ENCODE results near the gene GCDH.
"Not testable (repeated sequence)": the region's sequence is repeated elsewhere in the genome, so short reads cannot be mapped to it uniquely, and the experiment has no call there.

GCDH gene

DNA sequence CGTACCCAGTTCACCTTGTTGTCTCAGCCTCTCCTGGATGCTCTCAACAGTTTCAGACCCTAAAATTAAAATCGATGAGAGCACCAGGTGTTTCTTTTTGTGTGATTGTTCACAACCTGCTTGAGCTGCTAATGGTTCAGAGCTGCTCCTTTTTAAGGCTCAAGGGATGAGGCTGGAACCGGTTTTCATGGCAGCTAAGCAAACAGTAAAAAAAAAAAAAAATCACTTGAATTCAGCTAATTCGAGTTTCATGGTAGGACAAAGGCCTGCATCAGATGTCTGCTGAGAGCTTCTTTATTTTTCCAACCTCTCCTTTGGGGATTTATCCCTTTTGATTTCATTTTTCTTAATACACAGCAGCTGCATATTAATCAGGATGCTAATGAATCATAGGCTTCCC, 21.6 kb downstream of the GCDH start:
- no peak for DNase-seq

DNA sequence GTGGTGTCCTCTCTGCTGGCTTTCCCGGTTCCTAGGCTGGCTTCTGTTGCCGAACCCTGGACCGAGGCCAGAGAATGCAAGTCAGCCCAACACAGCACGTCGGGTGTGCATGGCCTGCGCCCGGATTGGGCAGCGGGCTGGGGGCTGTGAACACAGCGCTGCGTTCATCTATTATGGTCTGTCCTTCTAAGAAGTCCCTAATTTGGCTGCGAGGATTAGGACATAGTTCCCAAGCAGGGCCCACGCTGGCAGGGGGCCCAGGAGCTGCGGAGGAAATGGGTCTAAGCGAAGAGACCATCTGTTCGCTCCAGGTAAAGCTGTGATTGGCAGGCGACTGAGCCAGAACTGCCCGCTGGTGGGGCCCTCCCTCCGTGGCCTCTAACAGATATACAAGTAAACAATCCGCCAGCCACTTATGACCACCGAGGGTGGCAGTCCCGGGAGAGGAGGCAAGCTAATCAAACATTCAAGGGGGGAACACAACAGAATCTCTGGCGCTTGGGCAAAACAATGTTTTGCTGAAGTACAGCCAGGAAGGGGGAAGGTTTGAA, 22.1 kb downstream of the GCDH start:
- DNase-seq: no peak

DNA sequence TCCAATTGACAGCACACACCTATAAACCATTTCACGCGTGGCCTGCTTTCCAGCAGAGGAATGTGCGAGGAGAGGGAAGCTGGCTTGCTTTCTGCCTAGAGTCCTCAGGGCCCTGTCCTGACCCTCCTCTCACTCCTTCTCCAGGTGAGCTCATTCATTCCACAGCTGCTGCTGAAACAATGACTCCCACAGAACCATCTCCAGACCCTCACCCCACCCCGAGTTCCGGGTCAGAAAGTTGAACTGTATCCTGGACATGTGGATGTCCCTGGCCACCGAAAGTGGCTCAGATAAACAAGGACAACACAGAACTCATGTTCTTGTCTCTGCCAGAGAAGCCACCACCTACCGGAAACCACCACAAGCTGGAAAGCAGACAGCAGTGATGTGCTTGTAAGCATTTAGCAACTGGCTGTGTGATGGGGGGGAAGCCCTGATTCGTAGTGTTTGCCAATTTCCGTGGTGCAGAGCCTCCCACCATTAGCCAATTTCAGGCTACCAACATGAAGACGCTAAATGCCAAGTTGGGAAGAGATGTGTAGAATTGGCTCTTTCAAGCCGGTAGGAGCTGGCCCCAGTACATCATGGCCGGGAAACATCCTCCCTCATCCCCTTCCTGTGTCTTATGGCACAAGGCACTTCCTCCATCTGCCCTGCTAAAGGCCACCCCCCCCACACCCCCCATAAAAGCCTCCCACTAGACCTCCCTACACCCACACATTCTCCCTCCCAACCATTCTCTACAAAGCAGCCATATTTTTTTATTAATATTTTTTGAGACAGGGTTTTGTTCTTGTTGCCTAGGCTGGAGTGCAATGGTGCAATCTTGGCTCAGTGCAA, 23.1 kb downstream of the GCDH start:
- DNase-seq: peak; percentile 75

DNA sequence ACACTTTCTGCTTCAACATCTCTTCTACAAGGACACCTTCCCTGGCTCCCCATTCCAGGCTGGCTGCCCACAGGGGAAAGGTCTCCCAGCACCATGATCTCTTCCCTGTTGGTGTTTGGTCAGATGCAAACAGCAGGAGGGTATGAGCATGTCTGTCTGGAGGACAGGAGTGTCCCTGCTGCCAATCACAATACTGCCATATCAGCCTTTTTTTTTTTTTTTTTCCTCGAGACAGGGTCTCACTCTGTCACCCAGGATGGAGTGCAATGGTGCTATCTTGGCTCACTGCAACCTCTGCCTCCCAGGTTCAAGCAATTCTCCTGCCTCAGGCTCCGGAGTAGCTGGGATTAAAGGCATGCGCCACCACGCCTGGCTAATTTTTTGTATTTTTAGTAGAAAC, 24.9 kb downstream of the GCDH start:
- not testable (repeated sequence) for DNase-seq

DNA sequence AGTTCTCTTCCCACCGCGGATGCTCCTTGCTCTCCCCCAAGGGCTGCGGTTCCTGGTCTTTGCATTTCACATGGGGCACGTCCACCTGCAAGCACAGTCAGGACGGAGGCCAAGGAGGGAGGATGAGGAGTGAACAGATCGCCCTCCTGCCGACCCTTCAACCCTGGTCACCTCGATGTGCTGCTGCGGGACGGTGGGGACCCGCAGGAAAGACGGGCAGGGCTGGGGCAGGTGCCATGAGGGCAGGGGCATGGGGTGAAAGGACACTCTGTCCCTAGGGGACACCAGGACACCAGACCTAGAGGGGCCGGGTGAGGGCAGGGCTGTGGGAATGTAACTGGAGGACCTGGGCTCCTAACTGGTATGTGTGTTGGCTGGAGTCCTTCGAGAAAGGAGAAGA, 27.3 kb downstream of the GCDH start:
- no peak for DNase-seq

DNA sequence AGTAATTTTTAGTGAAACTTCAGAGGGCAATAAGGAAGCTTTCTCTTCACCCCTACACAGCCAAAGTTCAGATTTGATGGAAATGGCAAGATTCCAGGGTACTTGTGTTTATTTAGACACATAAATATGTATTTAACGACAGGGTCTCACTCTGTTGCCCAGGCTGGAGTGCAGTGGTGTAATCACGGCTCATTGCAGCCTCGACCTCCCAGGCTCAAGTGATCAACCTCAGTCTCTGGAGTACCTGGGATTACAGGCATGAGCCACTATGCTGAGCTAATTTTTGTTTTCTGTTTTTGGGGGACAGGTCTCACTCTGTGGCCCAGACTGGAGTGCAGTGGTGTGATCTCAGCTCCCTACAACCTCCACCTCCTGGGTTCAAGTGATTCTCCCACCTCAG, 30.1 kb downstream of the GCDH start:
- no peak for DNase-seq

DNA sequence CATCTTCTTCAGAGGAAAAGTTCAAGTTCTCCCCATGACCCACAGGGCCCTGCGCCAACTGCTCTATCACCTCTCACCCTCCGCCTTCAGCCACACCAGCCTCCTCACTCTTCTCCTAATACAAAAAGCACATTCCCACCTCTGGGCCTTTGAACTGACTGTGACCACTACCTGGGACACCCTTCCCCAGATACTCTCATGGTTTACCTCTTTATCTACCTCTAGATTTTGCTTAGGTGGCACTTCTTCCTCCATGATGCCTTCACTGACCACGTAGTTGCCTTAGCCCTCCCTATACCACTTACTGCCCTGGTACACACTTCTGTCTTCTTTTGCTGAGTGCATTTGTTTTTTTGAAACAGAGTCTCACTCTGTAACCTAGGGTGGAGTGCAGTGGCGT, 32.0 kb downstream of the GCDH start:
- DNase-seq: no peak

DNA sequence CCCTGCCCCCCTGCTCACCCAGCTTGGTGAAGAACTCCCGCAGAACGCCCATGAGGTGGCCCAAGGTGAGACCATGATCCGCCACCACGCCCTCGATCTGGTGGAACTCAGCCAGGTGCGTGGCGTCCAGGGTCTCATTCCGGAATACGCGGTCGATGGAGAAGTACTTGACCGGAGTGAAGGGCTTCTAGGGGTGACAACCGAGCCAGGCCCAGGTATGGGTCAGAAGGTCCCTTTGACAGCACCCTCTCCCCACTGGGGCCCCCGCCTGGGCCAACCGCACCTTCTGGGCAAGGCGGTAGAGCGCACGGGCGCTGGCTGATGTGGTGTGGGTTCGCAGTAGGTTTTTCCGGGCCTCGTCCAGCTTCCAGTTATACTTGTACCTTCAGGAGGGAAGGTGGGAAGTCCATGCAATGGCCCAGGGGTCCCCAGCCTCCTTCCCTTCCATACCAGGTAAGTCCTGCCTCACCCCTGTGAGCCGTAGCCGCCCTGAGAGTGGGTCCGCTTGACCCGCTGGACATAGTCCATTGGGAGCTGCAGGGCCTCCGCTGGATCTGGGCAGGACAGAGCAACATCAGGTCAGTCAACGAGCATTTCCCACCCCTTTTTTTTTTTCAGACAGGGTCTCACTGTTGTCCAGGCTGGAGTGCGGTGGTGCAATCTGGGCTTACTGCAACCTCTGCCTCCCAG, 33.8 kb downstream of the GCDH start:
- no peak for DNase-seq

DNA sequence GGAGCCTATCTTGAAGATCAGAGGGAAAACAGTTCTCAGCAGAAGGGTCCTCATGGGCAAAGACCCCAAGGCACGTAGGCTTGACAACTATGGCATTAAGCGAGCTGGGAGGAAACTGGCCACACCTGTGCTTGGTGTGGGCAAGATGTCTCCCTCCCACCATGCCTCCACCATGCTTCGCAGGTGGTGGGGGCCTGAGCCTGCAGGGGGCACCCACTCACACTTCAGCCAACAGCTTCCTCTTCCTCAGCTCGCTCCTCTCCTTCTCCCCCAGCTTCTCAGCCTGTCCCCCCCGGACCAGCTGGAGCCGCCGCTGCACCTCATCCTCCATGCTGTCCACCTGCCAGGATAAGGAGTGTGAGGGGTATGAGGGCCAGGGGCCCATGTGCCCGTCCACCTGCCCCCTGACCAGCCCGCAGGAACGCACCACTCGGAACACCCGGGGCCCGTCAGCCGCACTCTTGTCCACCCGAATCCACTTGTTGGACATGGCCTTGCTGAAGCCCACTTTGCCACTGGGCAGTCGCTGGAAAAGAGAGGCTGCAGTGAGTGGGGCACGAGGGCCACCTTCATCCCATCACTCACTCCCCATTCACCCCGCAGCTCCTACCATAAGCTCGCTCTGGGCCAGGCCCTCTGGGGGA, 39.2 kb downstream of the GCDH start:
- no peak for DNase-seq

DNA sequence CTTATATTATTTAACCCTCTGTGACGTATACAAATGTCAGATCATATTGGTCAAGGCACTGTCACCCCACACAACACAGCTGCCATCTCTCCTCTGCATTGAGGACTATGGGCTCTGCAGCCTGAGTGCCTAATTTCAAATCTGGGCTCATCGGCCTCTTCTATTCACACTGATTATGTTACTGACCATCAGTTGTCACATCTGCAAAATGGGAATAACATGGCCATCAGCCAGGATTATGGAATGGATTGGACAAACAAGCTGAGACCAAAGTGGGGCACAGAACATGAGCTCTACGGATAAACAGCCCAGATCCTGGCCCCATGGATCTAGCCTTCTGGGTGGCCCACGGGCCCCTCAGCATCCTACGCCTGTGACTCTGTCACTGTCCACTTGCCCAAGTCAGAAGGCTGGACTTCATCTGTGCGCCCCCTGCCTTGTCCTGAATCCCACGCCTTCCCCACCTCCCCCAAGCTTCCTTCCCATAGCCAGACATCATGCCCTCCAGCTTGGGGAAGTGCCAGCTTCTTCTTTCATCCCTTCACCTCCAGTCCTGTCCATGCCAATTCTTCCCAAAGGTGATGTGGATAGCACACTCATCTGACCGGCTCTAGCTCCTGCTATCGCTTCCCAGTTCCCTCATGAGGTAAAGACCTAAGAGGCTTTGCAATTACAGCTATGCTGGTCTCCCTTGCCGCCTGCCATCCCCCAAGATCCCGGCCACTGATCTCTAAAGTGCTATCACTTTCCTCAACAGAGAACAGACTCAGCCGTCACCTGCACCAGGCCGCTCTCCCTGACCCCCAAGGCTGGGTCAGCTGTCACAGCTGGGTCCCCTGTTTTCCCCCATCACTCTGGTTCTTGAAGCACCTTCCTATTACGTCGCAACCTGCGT, 41.7 kb downstream of the GCDH start:
- no peak for DNase-seq

DNA sequence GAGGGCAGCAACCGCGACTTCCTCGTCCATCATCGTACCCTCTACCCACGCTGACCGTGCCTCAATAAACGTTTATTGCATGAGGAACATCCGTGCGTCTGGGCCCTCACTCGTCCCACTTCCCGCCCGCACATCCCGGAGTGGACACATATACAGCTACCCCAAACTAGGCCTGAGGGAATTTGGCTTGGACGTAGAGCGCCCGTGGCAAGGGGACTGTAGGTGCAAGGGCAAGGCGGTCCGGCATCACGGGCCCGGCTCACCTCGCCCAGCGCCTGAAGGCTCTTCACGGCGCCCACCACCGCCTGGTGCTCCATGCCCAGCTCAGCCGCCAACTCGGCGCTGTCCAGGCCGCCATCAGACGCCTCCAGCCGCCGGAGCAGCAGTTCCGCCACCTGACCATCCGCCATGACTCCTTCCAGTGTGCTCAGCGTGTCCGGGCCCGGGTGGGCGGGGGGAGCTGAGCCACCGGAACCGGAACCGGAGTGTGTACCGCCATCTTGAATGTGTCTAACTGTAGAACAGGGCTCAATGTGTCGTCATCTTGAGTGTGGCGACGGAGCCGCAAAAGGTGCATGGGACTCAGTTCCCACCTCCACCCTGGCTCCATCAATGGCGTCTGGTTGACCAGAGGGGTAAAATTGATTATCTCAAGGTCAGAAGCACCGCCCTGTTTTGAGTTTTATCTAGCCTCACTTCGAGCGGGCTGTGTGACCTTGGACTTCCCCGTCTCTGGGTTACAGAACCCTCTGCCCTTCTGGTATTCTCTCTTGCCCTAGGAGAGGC, 42.5 kb downstream of the GCDH start, which contains the start of gene FARSA:
Gene FARSA, minus strand, starts transcription at position 425 of the 786 bp plus-strand sequence. Its CDS starts 15 bp downstream, at position 410.
- DNase-seq: peak; percentile 95

DNA sequence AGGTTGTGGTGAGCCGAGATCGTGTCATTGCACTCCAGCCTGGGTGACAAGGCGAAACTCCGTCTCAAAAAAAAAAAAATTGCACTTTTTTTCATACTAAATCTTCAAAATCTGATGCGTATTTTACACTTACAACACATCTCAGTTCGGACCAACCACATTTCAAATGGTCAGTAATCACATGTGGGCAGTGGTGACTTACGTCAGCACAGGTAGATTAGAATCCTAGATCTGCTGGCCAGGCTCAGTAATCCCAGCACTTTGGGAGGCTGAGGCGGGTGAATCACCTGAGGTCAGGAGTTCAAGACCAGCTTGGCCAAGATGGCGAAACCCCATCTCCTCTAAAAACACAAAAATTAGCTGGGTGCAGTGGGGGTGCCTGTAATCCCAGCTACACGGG, 44.1 kb downstream of the GCDH start:
- DNase-seq: no peak

DNA sequence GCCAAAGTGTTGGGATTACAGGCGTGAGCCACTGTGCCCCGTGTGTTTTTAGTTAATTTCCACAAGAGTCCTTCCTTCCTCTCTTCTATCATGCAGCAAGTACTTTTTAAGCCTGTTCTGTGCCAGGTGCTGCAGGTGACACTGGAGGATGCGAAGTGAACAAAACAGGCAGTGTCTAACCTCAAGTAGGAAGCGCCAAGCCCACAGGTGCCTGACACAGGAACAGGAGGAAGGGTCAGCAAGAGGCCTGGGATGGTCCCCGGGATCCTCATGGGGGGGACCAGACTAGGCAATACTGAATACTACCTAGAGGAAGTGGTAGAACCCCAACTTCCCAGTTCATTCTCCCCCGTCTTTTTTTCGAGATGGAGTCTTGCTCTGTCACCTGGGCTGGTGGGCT, 45.6 kb downstream of the GCDH start:
- no peak for DNase-seq

DNA sequence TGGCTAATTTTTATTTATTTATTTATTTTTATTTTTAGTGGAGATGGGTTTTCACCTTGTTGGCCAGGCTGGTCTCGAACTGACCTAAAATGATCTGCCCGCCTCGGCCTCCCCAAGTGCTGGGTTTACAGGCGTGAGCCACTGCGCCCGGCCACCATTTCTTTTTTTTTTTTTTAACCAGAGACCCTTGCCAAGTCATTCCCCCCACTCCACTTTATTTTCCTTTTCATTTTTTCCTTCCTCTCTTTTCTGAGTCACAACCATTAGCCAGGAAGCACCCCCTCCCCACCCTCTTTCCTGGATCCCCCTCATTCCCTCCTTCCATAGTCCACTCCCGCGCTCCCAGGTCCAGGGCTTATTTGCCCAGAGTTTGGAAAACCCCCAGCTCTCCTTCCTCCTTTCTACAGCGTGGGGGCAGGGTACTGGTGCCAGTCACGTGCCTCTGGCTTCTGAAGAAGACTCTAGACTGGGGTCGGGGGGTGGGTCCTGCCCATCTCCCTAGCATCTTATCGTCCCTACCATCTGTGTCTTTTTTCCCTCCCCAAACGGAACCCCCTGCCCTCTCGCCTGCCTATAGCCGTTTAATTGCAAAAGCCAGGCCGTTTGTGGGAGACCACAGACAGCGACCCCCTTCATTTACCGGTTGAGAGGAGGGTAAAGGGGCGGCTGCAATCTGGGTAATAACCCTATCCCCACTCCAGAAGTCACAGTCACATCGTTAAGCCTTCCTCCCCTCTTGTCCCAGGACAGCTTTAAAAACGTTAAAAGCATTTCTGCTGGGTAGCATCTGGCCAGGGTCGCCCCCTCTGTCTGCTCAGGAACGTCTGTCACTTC, 46.4 kb downstream of the GCDH start:
- no peak for DNase-seq

DNA sequence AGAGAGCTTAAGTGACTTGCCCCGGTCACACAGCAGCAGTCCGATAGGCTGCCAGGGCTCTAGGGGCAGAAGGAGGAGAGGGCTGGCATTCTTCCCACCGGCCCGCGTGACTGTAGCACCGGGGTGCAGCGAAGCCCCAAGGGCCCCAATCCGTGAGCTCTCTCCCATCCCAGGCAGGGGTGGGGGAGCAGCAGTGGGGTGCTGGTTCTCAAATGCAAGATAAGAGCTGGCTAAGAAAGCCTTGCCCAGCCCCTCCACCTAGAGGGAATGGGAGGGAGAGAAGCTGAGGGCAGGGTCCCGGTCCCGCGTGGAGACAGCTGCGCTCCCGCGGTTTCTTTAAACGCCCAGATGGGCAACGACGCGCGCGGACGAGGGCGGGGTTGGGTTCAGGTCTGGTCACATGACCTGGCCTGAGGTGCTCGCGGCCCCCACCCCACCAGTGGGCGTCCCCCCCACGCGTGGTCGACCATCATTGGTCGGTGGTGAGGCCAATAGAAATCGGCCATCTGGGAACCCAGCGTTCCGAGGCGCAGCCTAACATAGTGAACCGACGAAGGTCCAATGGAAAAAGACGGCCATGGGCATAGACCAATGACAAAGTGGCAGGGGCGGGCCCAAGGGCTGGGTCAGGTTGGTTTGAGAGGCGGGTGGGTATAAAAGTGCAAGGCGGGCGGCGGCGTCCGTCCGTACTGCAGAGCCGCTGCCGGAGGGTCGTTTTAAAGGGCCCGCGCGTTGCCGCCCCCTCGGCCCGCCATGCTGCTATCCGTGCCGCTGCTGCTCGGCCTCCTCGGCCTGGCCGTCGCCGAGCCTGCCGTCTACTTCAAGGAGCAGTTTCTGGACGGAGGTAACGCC, 47.2 kb downstream of the GCDH start, which contains the start of gene CALR:
Gene CALR, plus strand, starts transcription at position 683 of the 852 bp plus-strand sequence. Its CDS starts 71 bp downstream, at position 754.
- DNase-seq: peak; percentile 100

DNA sequence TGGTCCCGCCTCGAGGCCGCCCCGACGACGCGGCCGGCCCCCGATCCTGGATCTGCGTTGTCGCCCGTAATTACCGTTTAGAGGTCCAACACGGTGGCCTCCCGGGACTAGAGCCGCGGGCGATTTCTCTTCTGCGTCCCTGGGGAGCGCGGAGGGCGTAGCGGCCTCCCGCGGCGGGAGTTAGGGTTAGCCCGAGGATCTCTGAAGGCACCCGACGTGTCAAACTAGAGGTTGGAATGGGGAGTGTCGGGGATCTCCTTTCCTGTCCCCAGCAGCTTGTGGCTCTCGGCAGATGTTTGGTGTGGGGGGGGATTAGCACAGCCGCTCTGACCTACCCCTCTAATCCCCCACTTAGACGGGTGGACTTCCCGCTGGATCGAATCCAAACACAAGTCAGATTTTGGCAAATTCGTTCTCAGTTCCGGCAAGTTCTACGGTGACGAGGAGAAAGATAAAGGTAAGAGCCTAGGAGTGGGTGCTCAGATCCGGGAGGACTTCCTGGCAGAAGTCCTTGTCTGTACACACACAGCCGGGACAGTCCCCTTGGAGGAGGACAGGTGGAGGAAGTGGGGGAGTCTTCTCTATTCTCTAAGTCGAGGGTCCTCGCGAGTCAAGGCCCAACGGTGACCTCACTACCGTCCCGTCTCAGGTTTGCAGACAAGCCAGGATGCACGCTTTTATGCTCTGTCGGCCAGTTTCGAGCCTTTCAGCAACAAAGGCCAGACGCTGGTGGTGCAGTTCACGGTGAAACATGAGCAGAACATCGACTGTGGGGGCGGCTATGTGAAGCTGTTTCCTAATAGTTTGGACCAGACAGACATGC, 48.0 kb downstream of the GCDH start:
- peak; percentile 78 for DNase-seq

DNA sequence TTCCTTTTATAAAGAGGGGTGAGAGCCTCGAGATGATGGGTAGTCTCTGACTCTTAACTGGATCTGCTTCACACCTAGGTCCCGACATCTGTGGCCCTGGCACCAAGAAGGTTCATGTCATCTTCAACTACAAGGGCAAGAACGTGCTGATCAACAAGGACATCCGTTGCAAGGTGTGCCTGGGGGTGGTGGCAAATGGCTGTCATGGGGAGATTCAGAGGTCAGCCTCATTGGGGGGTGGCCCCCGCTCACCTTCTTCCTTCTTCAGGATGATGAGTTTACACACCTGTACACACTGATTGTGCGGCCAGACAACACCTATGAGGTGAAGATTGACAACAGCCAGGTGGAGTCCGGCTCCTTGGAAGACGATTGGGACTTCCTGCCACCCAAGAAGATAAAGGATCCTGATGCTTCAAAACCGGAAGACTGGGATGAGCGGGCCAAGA, 49.0 kb downstream of the GCDH start:
- no peak for DNase-seq

DNA sequence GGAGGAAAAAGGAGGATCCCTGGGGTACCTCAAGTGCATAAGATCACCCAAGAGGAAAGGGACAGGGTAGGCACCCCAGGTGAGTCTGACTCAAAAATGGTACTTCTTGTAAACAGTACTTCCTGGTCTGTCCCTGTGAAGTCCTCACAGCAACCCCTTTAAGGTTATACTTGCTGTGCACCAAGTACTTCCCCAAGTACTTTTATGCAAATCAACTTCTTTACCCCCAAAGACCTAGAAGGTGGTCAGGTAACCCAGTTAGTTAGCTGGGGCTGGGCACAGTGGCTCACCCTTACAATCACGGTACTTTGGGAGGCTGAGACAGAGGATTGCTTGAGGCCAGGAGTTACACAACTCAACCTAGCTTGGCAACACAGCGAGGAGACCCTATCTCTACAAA, 49.9 kb downstream of the GCDH start:
- DNase-seq: no peak

Data from activated effector memory CD4-positive, alpha-beta T cell treated with anti-CD3 and anti-CD28 coated beads, Interleukin-2, amount 50 U/mL, for 16 hours (primary cell).